Raji (cell line): ENCODE measurements around the gene CRPPA.

Source experiments
- POLR2A ChIP-seq: IDR thresholded peaks from 2 replicates; pipeline ENCODE4 v1.6.1; 2011; ENCODE audit warnings: low read depth, low read length, control low read depth; ENCODE audit not compliant: insufficient read depth

Gene CRPPA

DNA sequence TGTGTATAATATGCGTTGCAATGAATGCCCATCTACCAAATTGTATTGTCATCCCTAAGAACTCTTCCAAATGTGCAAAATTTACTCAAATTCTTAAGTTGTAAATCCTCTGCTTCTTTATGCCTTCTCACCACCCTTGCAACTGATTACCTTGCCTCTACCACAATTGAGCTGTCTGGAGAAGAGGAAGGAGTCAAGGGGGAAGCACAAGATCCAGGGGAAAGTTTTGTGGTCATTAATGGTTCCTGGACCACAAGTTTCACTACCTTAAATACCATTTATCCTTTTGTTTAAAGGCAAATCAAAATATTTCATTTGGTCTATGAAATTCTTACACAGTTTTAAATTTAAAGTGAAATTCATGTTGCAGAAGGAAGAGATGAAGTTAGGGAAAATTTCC, 16.7 kb downstream of the CRPPA start:
- TF ChIP-seq POLR2A: no peak

- no peak for TF ChIP-seq POLR2A
Observed at GRCh38 chr7:16403475-16403874, 17.9 kb downstream of the CRPPA start.

- no peak for TF ChIP-seq POLR2A
Observed at GRCh38 chr7:16402940-16403339, 18.4 kb downstream of the CRPPA start.

DNA sequence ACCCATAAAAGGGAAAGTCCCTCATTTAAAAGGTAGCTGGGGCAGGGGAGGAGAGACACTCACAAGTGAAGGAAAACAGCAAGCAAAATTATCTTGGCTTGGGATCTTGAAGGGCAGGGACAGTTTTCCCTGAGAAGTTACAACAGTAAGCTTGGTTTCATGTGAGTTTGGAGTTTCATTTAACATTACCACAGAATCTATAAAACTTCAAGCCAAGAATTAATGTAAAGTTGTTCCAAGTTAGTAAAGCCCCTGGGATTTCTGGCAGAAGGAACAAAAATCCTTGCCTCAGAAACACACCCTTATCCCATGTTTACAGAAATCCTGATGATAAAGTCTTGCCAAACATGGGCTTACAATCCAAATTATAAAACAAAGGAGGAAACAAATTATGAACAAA, 19.2 kb downstream of the CRPPA start:
- no peak for TF ChIP-seq POLR2A

- no peak for TF ChIP-seq POLR2A
Observed at GRCh38 chr7:16400893-16401275, 20.5 kb downstream of the CRPPA start.

GRCh38 chr7:16399916-16400892, 21.1 kb downstream of the CRPPA start:
- no peak for TF ChIP-seq POLR2A

DNA sequence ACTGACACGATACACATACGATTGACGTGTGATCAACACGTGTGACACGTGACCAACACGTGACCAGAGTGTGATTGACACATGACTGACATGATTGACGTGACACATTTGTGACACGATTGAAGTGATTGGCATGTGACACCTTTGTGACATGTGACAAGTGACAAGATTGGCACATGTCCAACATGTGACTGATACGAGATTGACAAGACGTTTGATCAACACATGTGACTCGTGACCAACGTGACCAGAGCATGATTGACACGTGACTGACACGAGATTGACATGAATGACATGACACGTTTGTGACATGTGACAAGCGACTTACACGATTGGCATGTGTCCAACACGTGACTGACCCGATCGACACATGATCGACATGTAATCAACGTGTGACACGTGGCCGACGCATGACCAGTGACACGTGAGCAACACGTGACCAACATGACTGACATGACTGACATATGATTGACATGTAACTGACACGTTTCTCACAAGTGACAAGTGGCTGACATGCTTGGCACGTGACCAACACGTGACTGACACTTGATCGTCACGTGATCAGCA, 22.0 kb downstream of the CRPPA start:
- TF ChIP-seq POLR2A: no peak

DNA sequence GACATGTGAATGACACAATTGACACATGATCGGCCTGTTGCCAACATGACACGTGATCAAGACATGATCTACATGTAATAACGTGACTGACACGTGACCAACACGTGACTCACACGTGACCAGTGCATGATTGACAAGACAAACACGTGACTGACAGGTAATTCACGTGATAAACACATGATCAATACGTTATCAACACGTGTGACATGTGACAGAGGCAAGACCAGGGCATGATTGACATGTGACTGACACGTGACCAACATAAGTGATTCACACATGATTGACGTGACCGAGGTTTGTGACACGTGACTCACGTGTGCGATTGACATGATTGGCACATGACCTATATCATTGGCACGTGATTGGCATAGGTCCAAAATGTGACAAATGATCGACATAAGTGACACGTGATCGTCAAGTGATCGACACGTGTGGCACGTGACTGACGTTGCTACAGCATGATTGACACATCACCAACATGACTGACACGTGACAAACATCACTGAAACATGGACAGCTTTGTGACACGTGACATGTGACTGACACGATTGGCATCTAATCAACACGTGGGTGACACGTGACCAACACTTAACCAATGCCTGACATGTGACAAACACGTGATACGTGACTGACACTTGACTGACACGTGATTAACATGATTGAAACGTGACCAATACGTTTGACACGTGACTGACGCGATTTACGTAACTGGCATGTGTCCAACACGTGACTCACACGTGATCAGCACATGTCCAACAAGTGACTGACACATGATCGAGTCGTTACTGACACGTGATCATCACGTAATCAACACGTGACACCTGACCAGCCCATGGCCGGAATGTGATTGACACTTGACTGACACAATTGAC, 23.0 kb downstream of the CRPPA start:
- TF ChIP-seq POLR2A: no peak

DNA sequence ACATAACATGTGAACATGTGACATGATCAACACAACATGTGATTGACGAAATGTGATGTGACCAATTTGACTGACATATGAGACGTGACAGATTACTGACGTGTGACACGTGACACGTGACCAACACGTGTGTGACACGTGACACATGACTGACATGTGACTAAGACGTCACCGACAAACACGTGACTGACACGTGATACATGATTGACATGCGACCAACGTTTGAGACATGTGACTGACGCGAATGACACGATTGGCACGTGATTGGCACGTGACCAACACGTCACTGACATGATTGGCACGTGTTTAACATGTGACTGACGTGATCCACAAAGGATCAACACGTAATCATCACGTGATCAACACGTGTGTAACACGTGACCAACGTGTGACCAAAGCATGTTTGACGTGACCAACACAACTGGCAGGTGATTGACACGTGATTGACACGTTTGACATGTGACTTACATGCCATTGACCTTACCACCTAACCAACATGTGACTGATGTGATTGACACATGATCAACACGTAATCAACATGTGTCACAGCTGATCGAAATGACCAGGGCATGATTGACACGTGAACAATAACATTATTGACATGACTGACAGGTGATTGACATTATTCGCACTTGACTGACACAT, 23.7 kb downstream of the CRPPA start:
- TF ChIP-seq POLR2A: no peak

GRCh38 chr7:16396766-16397500, 24.4 kb downstream of the CRPPA start:
- no peak for TF ChIP-seq POLR2A

DNA sequence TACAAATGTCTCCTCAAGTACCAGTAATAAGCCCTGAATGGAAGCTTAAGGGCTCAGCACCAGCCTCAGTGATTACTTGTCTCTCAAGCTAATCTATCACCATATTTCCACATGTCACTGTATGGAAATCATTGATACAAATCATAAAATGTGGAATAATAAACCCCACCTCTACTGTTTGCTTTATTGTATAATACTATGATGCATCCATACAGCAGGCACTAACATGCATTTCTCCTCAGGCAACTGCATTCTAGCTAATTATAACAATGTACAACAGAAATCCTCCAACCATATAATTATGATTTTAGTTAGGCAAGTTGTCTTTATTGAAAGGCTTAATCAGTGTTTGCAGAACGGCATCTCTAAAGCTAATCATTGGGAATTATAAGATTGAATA, 26.2 kb downstream of the CRPPA start:
- TF ChIP-seq POLR2A: no peak

DNA sequence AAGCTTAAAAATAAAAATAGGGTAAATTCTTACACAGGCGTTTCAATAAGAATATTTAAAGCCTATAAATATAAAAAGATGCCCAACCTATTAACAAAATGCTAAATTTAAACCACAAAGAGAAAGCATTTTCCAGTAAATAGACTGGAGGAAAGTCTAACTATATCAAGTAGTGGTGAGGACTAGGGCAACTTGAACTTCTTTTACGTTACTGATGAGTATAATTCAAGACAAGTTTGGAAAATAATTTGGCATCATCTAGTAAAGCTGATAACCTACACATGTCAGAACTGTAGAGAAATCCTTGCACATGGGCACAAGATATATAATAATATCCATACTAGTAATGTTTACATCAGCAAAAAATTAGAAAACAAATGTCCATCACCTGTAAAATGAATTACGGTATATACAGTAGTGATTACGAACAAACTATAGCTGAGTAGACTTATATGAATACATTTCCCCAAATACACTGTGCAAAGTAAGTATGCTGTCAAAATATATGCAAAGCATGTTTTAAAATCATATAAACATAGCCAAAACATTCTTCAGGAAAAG, 27.4 kb downstream of the CRPPA start:
- TF ChIP-seq POLR2A: no peak

- no peak for TF ChIP-seq POLR2A
Observed at GRCh38 chr7:16392990-16393523, 28.3 kb downstream of the CRPPA start.
